T-helper 2 cell treated with Interferon-gamma antibody and Interleukin-4, amounts not matched to agents 5 μg/mL and 100 μg/mL, for 36 hours (primary cell): ENCODE results near the gene FAM25G.
"Not testable (repeated sequence)": the region's sequence is repeated elsewhere in the genome, so short reads cannot be mapped to it uniquely, and the experiment has no call there.

Experiments used
- DNase-seq: peaks from one replicate; pipeline ENCODE4 v3.0.0; 2021; ENCODE audit warnings: low spot score
- H3K27ac Mint-ChIP-seq: one replicate; pipeline ENCODE4 v1.8.0; 2021; ENCODE audit warnings: mild to moderate bottlenecking, mixed read lengths
- H3K27me3 Mint-ChIP-seq: one replicate; pipeline ENCODE4 v1.8.0; 2021; ENCODE audit warnings: low read depth, mixed read lengths
- H3K36me3 Mint-ChIP-seq: one replicate; pipeline ENCODE4 v1.8.0; 2021; ENCODE audit warnings: low read depth, mixed read lengths
- H3K4me1 Mint-ChIP-seq: one replicate; pipeline ENCODE4 v1.8.0; 2021; ENCODE audit warnings: low read depth, mixed read lengths
- H3K4me3 Mint-ChIP-seq: one replicate; pipeline ENCODE4 v1.8.0; 2022; ENCODE audit warnings: mild to moderate bottlenecking, moderate library complexity, mixed read lengths
- H3K9me3 Mint-ChIP-seq: one replicate; pipeline ENCODE4 v1.8.0; 2021; ENCODE audit warnings: mixed read lengths

The FAM25G gene

DNA sequence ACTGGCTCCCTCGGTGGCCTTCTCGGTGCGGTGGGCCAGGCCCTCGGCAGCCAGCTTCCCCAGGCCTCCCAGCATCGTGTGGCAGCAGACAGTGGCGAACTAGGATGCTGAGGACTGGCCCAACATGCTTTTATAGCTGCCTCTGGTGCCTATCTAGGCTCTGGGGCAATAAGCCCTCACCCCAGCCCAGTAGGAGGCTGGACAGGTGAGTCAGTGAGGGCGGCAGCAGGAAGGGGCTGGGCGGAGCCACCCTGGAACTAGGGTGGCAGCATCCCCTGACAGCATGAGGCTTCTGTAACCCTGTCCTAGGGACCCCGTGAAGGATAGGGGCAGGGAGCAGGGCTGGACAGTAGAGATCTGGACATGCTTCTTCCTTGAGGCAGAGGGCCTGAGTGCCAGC is at the start of gene FAM25G:
Gene FAM25G (minus strand): TSS at position 101 of the 400 bp plus-strand sequence. CDS start 26 bp downstream, at position 75.
- H3K9me3 Mint-ChIP-seq, H3K27ac Mint-ChIP-seq, H3K27me3 Mint-ChIP-seq, H3K4me3 Mint-ChIP-seq, H3K36me3 Mint-ChIP-seq, H3K4me1 Mint-ChIP-seq, DNase-seq: not testable (repeated sequence)

DNA sequence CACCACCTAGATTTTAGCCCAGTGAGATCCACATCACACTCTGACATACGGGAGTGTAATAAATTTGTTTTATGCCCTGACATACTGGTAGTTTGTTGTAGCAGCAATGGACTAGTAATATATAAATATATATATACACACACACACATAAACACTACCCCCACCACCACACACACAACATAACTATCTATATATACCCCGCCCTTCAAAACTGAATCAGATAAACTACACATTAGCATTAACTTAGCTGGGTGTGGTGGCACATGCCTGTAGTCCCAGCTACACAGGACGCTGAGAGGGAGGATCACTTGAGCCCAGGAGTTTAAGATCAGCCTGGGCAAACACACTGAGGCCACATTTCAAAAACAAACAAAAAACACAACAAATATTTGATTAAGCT is 44.9 kb upstream of the FAM25G start:
- not testable (repeated sequence) for H3K9me3 Mint-ChIP-seq, H3K36me3 Mint-ChIP-seq, H3K27me3 Mint-ChIP-seq, H3K4me1 Mint-ChIP-seq, DNase-seq
- peak overlapping the region; percentile 65 for H3K27ac Mint-ChIP-seq
- peak overlapping the region; percentile 2 for H3K4me3 Mint-ChIP-seq

DNA sequence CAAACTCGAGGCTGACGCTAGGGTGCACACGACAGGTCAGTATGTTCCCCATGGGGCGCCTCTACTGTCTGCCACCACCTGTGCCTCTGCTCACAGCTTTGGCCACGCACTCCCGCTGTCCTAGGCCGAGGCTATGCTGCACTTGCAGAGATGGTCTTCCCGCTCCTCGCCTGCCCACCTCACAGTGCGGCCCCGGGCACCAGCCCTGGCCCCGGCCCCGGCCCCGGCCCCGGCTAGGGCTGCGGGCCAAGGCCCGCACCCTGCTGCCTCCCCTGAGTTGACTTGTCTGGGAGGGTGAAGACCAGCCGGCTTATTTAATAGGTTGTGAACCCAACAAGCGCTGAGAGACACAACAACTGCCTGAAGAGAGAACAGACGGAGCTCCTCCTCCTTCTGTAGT is 32.0 kb upstream of the FAM25G start, which contains the start of gene AGAP9:
Gene AGAP9 (minus strand): TSS at position 164 of the 400 bp plus-strand sequence. CDS start 112 bp downstream, at position 52.
- not testable (repeated sequence) for H3K36me3 Mint-ChIP-seq, H3K27ac Mint-ChIP-seq

DNA sequence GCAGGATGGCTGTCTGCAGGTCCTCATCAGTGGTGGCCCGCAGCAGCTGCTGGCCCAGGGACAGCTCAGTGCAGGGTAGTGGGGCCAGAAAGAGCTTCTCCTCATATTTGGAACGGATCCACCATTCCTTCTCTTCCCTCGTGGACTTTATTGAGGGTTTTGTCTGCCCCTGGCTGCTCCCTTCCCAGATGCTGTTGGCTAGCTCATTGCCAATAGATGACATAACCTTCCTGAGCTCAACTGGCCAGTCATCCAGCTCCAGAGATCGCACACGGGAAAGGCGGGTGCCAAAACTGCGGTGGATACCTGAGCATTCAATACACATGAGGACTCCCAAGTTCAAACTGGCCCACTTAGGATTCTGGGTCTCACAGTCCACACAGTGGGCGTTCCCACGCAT is 10.8 kb upstream of the FAM25G start:
- H3K4me3 Mint-ChIP-seq, H3K9me3 Mint-ChIP-seq, H3K36me3 Mint-ChIP-seq, H3K4me1 Mint-ChIP-seq, H3K27me3 Mint-ChIP-seq, H3K27ac Mint-ChIP-seq, DNase-seq: not testable (repeated sequence)

More for the DNA sequence above, 32.0 kb upstream of the FAM25G start, which contains the start of gene AGAP9:
- not testable (repeated sequence) for H3K4me3 Mint-ChIP-seq, H3K9me3 Mint-ChIP-seq, H3K4me1 Mint-ChIP-seq, H3K27me3 Mint-ChIP-seq, DNase-seq

DNA sequence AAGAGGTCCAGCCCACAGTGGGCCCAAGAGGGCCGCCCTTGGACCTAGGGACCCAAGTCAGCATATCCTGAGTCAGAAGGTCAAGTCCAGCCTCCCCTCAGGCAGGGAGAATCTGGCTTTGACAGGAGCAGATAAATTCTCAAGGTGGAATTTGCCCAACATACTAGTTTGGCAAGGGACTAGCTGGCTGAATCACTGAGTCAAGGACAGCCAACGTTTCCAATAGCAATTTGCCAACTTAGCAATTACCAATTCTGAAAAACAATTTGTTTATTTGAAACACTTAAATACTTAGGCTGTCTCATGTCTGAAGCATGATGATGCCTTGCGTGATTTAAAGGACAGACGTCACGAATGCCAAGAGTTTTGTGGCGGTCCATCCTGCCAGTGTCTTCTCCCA is 2.7 kb upstream of the FAM25G start:
- not testable (repeated sequence) for DNase-seq, H3K36me3 Mint-ChIP-seq, H3K9me3 Mint-ChIP-seq, H3K27me3 Mint-ChIP-seq, H3K4me1 Mint-ChIP-seq, H3K27ac Mint-ChIP-seq, H3K4me3 Mint-ChIP-seq

DNA sequence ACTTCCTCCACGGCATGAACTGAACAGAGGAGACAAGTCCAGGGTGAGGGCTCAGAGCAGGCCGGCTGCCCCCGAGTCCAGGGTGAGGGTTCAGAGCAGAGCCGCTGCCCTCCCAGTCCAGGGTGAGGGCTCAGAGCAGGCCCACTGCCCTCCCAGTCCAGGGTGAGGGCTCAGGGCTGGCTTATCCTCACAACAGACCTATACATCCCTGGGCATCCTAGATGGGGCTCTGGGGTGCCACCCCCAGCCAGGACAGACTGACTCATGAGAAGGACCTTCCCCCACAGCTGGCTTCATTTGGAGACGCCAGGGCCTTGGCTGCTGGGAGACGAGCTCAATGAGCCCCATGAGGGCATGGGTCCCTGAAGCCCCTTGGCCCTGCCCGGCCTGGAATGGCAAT is 1.9 kb downstream of the FAM25G start:
- not testable (repeated sequence) for H3K27ac Mint-ChIP-seq, H3K4me1 Mint-ChIP-seq, DNase-seq, H3K36me3 Mint-ChIP-seq, H3K4me3 Mint-ChIP-seq, H3K27me3 Mint-ChIP-seq, H3K9me3 Mint-ChIP-seq

DNA sequence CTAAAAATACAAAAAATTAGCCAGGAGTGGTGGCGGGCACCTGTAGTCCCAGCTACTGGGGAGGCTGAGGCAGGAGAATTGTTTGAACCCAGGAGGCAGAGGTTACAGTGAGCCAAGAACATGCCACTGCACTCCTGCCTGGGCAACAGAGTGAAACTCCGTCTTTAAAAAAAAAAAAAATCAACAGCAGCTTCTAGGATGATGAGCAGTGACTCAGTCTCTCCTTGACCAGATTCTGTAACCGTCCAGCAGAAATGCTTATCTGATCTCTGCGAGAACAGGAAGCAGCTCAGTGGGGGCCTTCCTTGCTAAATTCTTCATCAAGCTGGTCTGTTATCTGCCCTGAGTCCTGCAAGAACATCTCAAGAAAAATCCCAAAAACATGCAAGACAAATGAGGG is 5.6 kb downstream of the FAM25G start:
- not testable (repeated sequence) for H3K4me1 Mint-ChIP-seq, H3K4me3 Mint-ChIP-seq, H3K36me3 Mint-ChIP-seq, H3K9me3 Mint-ChIP-seq, H3K27me3 Mint-ChIP-seq
- DNase-seq = peak; percentile 53
- H3K27ac Mint-ChIP-seq = peak overlapping the region; percentile 49

DNA sequence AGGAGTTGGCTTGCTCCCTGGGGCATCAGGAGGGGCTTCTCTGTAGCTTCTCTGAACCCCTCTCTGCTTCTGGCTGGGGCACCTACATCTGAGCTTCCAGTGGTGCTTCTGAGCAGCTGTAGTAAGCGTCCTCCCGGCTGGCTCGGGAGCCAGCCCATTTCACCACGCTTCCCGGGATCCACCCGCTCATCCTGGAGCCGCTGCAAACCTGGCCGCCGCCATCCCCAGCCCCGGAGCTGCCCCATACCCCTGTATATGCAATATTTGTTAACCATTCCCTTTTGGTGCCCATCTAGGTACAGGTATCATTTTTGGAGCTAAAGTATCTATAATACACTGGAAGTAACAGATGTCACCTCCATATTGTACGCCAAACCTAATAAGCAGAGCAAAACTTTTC is 6.7 kb downstream of the FAM25G start:
- not testable (repeated sequence) for H3K27me3 Mint-ChIP-seq, H3K27ac Mint-ChIP-seq, H3K4me1 Mint-ChIP-seq, H3K36me3 Mint-ChIP-seq, DNase-seq, H3K4me3 Mint-ChIP-seq, H3K9me3 Mint-ChIP-seq

DNA sequence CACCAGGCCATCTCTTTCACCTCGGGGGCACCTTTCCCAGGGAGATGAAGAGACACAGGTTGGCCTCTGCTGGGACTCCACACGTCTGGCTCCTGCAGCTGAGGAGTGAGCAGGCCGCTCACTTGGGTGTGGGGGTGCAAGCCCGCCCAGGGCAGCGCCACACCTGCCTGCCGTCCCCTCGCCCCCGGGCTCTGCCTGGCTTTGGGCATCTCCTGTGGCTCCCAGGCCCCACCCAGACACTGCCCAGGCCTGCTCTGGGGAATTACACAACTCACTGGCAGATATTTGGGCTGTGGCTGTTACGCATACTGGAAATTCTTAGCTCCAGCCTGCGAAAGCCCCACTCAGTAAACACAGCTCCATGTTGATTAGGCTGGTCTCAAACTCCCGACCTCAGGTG is 7.6 kb downstream of the FAM25G start, which contains the start of gene ANXA8:
Gene ANXA8 (minus strand): TSS at position 193 of the 400 bp plus-strand sequence. CDS start 182 bp downstream, at position 11.
- H3K36me3 Mint-ChIP-seq, H3K4me3 Mint-ChIP-seq, H3K27me3 Mint-ChIP-seq, H3K9me3 Mint-ChIP-seq, H3K27ac Mint-ChIP-seq, H3K4me1 Mint-ChIP-seq, DNase-seq: not testable (repeated sequence)

DNA sequence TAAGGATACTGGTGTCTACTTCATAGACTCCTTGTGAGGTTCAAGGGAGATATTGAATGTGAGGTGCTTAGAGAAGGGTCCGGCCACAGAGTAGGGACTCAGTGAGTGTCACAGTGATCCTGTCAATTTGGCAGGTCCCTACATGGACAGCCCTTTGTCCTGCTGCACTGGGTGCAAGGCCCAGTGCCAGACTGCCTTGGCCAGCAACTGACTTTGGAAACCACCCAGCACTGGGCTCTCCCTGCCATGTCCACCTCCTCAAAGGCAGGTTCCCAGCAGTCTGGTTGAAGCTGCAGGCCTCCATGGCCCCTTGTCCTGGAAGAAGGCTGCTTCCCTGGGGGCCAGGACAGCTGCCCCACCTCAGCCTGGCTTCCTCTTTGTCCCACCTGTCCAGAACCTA is 9.1 kb downstream of the FAM25G start:
- H3K36me3 Mint-ChIP-seq, H3K4me3 Mint-ChIP-seq, H3K27ac Mint-ChIP-seq, DNase-seq, H3K4me1 Mint-ChIP-seq, H3K27me3 Mint-ChIP-seq, H3K9me3 Mint-ChIP-seq: not testable (repeated sequence)

DNA sequence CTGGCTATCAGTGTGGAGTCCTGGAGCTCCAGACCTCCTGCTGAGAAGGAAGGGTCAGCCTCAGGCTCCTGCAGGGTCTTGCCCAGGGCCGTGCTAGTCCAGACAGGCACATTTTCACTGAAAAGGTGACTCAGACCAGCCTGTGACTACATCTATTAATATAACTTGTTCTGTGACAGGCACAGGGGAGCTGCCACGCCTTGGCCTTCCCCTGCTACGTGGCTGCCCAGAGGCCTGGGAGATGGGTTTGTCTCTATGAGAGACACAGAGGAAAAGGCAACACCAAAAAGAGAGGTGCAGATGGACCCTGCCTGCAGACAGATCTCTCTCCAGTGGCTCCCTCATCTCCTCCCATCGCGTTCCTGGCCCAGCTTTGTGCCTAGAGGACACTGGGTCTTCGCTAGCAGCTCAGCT is 9.7 kb downstream of the FAM25G start:
- not testable (repeated sequence) for H3K4me3 Mint-ChIP-seq, H3K27ac Mint-ChIP-seq, H3K4me1 Mint-ChIP-seq, DNase-seq, H3K9me3 Mint-ChIP-seq, H3K36me3 Mint-ChIP-seq, H3K27me3 Mint-ChIP-seq

DNA sequence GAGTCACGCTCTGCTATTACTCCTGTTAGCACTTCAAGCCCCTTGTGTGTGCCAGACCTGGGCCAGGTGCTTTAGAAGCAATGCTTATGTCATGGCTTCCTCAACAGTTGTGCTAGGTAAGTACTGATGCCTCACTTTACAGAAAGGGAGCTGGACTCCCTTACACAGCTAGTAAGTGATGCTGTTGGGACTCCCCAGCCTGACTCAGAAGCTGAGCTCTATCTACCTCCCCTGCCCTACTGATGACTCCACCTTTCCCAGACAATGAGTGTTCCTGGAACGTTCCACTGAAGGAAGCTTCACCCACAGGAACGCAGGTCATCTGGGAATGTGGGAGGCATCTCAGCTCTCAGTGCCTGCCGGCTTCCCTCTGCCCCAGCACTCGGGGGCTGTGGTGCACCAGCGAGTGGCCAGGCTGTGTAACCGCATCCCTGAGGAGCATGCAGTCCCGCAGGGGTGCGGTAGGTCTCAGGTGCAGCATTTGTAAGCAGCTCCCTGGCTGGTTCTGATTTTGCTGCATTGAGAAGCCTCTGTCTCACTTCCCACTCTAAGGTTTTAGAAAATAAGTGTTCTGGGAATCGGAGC is 10.2 kb downstream of the FAM25G start:
- not testable (repeated sequence) for H3K36me3 Mint-ChIP-seq, H3K9me3 Mint-ChIP-seq, H3K4me3 Mint-ChIP-seq, DNase-seq, H3K27me3 Mint-ChIP-seq, H3K4me1 Mint-ChIP-seq, H3K27ac Mint-ChIP-seq

DNA sequence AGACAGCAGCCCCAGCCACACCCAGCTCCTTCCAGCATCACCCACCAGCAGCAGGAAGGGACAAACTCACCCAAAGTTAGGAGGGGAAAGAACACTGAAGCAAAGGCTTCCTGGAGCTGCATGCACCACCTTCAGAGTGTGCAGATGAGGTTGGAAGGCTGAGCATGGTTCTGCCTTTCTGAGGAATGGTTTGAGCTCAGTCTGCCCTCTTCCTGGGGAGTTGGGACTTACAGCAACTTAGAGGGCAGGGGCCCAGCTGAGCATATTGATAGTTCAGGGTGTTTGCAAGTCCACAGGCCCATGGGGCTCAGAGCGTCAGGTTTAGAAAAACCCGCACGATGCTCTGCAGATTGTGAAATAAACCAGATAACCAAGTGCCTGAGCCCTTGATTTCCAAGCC is 11.4 kb downstream of the FAM25G start:
- H3K27me3 Mint-ChIP-seq, DNase-seq, H3K27ac Mint-ChIP-seq, H3K4me3 Mint-ChIP-seq, H3K9me3 Mint-ChIP-seq, H3K36me3 Mint-ChIP-seq, H3K4me1 Mint-ChIP-seq: not testable (repeated sequence)

DNA sequence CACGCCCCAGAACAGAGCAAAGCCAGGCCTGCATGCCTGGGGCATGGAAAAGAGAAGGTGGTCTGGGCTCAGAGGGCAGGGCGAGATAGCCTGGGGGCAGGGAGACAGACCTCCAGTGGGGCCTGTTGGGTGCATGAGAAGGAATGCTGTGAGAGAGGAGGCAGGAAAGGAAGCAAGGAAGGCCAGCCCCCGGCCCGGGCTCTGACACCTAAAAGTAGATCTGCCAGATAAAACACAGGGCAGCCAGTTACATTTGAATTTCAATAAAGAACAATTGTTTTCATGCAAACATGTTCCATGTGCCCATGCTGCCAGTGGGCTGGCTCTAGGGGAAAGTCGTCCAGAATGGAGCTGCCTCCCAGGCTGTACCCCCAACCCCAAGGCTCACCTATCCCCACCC is 13.4 kb downstream of the FAM25G start:
- not testable (repeated sequence) for H3K27ac Mint-ChIP-seq, H3K4me3 Mint-ChIP-seq, H3K4me1 Mint-ChIP-seq, H3K36me3 Mint-ChIP-seq, H3K9me3 Mint-ChIP-seq, H3K27me3 Mint-ChIP-seq, DNase-seq

DNA sequence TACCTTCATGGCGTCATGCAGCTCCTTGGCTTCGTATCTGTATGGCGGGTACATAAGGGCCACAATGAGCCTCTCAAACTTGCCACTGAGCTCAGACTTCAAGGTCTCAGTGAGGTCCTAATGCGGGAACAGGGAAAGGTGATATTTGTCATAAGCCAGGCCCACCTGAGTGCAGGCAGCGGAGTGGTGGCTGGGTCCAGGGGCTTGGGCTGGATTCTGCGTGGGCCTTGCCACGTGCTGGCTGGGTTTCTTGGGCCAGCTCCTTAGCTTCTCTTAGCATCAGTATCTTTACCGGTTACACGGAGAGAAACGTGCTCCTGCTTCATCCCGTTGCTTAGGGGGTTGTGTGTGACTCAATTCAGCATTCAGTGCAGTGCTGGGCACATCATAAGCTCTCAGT is 14.4 kb downstream of the FAM25G start:
- H3K36me3 Mint-ChIP-seq, H3K4me1 Mint-ChIP-seq, DNase-seq, H3K27me3 Mint-ChIP-seq, H3K4me3 Mint-ChIP-seq, H3K9me3 Mint-ChIP-seq, H3K27ac Mint-ChIP-seq: not testable (repeated sequence)
